ENCODE data around the gene PEF1.

PEF1 gene

GRCh38 chr1:31651089-31651420, 6.4 kb upstream of the PEF1 start:
- no peak overlapping the region for H3K4me3 Mint-ChIP-seq
- H3K9me3 Mint-ChIP-seq, result no peaks in the 10 kb centered on the region
- no peak overlapping the region for H3K27ac Mint-ChIP-seq
- DNase-seq (ENCODE audit: low spot score in 2 of 2) (no peak), ATAC-seq (no peak)
- peaks cover 13% of the 10 kb centered on the region for H3K4me1 Mint-ChIP-seq
- H3K36me3 Mint-ChIP-seq, result no peaks in the 10 kb centered on the region

- no peaks in the 10 kb centered on the region for H3K9me3 Mint-ChIP-seq
- H3K27ac Mint-ChIP-seq, result peak overlapping the region; percentile 37
- DNase-seq (ENCODE audit: low spot score in 2 of 2), result no peak
- no peak overlapping the region for H3K4me3 Mint-ChIP-seq
- H3K4me1 Mint-ChIP-seq, result peaks cover 19% of the 10 kb centered on the region
- no peaks in the 10 kb centered on the region for H3K36me3 Mint-ChIP-seq
- ATAC-seq, result no peak
Measured at GRCh38 chr1:31650161-31651088, 5.7 kb upstream of the PEF1 start.

GRCh38 chr1:31648641-31649357, 4.1 kb upstream of the PEF1 start:
- Mint-ChIP-seq H3K4me3 (no peak overlapping the region), H3K9me3 (no peaks in the 10 kb centered on the region), H3K4me1 (peaks cover 27% of the 10 kb centered on the region), H3K27ac (no peak overlapping the region), H3K36me3 (peaks cover 16% of the 10 kb centered on the region)
- ATAC-seq, result no peak
- no peak for DNase-seq (ENCODE audit: low spot score in 2 of 2)

- Mint-ChIP-seq H3K27ac (no peak overlapping the region), H3K4me1 (peaks cover 27% of the 10 kb centered on the region), H3K36me3 (peaks cover 16% of the 10 kb centered on the region), H3K9me3 (no peaks in the 10 kb centered on the region), H3K4me3 (no peak overlapping the region)
- DNase-seq (ENCODE audit: low spot score in 2 of 2) (no peak), ATAC-seq (no peak)
Measured at GRCh38 chr1:31648190-31648589, 3.5 kb upstream of the PEF1 start.

- Mint-ChIP-seq H3K4me1 (peaks cover 27% of the 10 kb centered on the region), H3K4me3 (peak overlapping the region; percentile 99), H3K9me3 (no peaks in the 10 kb centered on the region), H3K27ac (no peak overlapping the region), H3K36me3 (peaks cover 16% of the 10 kb centered on the region)
- DNase-seq (ENCODE audit: low spot score in 2 of 2) (no peak), ATAC-seq (no peak)
Measured at GRCh38 chr1:31647106-31647505, 2.4 kb upstream of the PEF1 start.

- Mint-ChIP-seq H3K9me3 (no peaks in the 10 kb centered on the region), H3K36me3 (peaks cover 16% of the 10 kb centered on the region), H3K27ac (peak overlapping the region; percentile 100), H3K4me1 (peaks cover 27% of the 10 kb centered on the region), H3K4me3 (peak overlapping the region; percentile 99)
- DNase-seq (ENCODE audit: low spot score in 2 of 2) (no peak), ATAC-seq (no peak)
Measured at GRCh38 chr1:31646259-31646960, 1.7 kb upstream of the PEF1 start.

GRCh38 chr1:31645274-31645568, 545 bp upstream of the PEF1 start:
- ATAC-seq (no peak), DNase-seq (ENCODE audit: low spot score in 2 of 2) (no peak)
- peaks cover 16% of the 10 kb centered on the region for H3K36me3 Mint-ChIP-seq
- H3K4me1 Mint-ChIP-seq, result peaks cover 27% of the 10 kb centered on the region
- H3K4me3 Mint-ChIP-seq, result peak overlapping the region; percentile 99
- peak overlapping the region; percentile 100 for H3K27ac Mint-ChIP-seq
- H3K9me3 Mint-ChIP-seq, result no peaks in the 10 kb centered on the region

GRCh38 chr1:31643976-31644559, 608 bp downstream of the PEF1 start:
- peak; percentile 68 for ATAC-seq

GRCh38 chr1:31642897-31643296, 1.8 kb downstream of the PEF1 start:
- H3K4me3 Mint-ChIP-seq, result no peak overlapping the region

More at GRCh38 chr1:31643976-31644559, 608 bp downstream of the PEF1 start:
- H3K4me3 Mint-ChIP-seq, result peak overlapping the region; percentile 99
- H3K4me1 Mint-ChIP-seq, result peaks cover 27% of the 10 kb centered on the region
- DNase-seq (ENCODE audit: low spot score in 2 of 2), result no peak
- H3K9me3 Mint-ChIP-seq, result no peaks in the 10 kb centered on the region
- H3K36me3 Mint-ChIP-seq, result peaks cover 16% of the 10 kb centered on the region
- H3K27ac Mint-ChIP-seq, result peak overlapping the region; percentile 100

GRCh38 chr1:31642366-31642765, 2.3 kb downstream of the PEF1 start:
- ATAC-seq, result no peak
- no peak for DNase-seq (ENCODE audit: low spot score in 2 of 2)
- H3K36me3 Mint-ChIP-seq, result peaks cover 19% of the 10 kb centered on the region
- no peak overlapping the region for H3K27ac Mint-ChIP-seq
- peaks cover 35% of the 10 kb centered on the region for H3K4me1 Mint-ChIP-seq
- H3K9me3 Mint-ChIP-seq, result no peaks in the 10 kb centered on the region
- no peak overlapping the region for H3K4me3 Mint-ChIP-seq

More at GRCh38 chr1:31642897-31643296, 1.8 kb downstream of the PEF1 start:
- H3K9me3 Mint-ChIP-seq, result no peaks in the 10 kb centered on the region
- H3K36me3 Mint-ChIP-seq, result peaks cover 16% of the 10 kb centered on the region
- H3K27ac Mint-ChIP-seq, result no peak overlapping the region
- peaks cover 30% of the 10 kb centered on the region for H3K4me1 Mint-ChIP-seq
- DNase-seq (ENCODE audit: low spot score in 2 of 2), result no peak
- ATAC-seq, result no peak

GRCh38 chr1:31640964-31641363, 3.7 kb downstream of the PEF1 start:
- H3K4me1 Mint-ChIP-seq, result peaks cover 36% of the 10 kb centered on the region
- H3K4me3 Mint-ChIP-seq, result no peak overlapping the region
- no peak for DNase-seq (ENCODE audit: low spot score in 2 of 2)
- no peaks in the 10 kb centered on the region for H3K9me3 Mint-ChIP-seq
- H3K36me3 Mint-ChIP-seq, result peaks cover 22% of the 10 kb centered on the region
- no peak overlapping the region for H3K27ac Mint-ChIP-seq
- no peak for ATAC-seq

GRCh38 chr1:31640179-31640578, 4.5 kb downstream of the PEF1 start:
- Mint-ChIP-seq H3K36me3 (peaks cover 21% of the 10 kb centered on the region), H3K27ac (no peak overlapping the region), H3K9me3 (no peaks in the 10 kb centered on the region), H3K4me3 (no peak overlapping the region), H3K4me1 (peaks cover 33% of the 10 kb centered on the region)
- ATAC-seq, result no peak
- DNase-seq (ENCODE audit: low spot score in 2 of 2), result no peak

- Mint-ChIP-seq H3K4me1 (peaks cover 27% of the 10 kb centered on the region), H3K36me3 (peaks cover 21% of the 10 kb centered on the region), H3K4me3 (no peak overlapping the region), H3K27ac (no peak overlapping the region), H3K9me3 (no peaks in the 10 kb centered on the region)
- ATAC-seq (no peak), DNase-seq (ENCODE audit: low spot score in 2 of 2) (no peak)
Measured at GRCh38 chr1:31639543-31639942, 5.1 kb downstream of the PEF1 start.

- no peak overlapping the region for H3K27ac Mint-ChIP-seq
Measured at GRCh38 chr1:31637915-31638673, 6.6 kb downstream of the PEF1 start.

GRCh38 chr1:31633117-31633516, 11.6 kb downstream of the PEF1 start:
- no peak overlapping the region for H3K27ac Mint-ChIP-seq
- H3K4me3 Mint-ChIP-seq, result no peak overlapping the region
- DNase-seq (ENCODE audit: low spot score in 2 of 2), result no peak

More at GRCh38 chr1:31637915-31638673, 6.6 kb downstream of the PEF1 start:
- no peak for DNase-seq (ENCODE audit: low spot score in 2 of 2)
- ATAC-seq, result no peak
- H3K36me3 Mint-ChIP-seq, result peaks cover 24% of the 10 kb centered on the region
- H3K4me1 Mint-ChIP-seq, result peaks cover 27% of the 10 kb centered on the region
- no peaks in the 10 kb centered on the region for H3K9me3 Mint-ChIP-seq
- no peak overlapping the region for H3K4me3 Mint-ChIP-seq

More at GRCh38 chr1:31633117-31633516, 11.6 kb downstream of the PEF1 start:
- Mint-ChIP-seq H3K9me3 (no peaks in the 10 kb centered on the region), H3K36me3 (peaks cover 70% of the 10 kb centered on the region), H3K4me1 (peaks cover 26% of the 10 kb centered on the region)
- ATAC-seq, result no peak
